Kidney (tissue), 14 donors: ENCODE results near the gene SPOCK1. TPM values are rescaled to one million over a fixed set of nuclear protein-coding genes. Genes with fewer than 3 reads are reported as not detected.

Experiments used
- DNase-seq, 5 donors: peaks; one replicate each; pipeline ENCODE4 v3.0.0-alpha.2; 2013 to 2020
- FAIRE-seq: peaks from 2 replicates; lab custom pipeline; 2012; peaks lifted over from hg19 to GRCh38; lab: Jason Lieb, UNC
- H3K27ac ChIP-seq, 2 donors: one replicate each; pipeline ENCODE4 v1.7.0; 2013; ENCODE audit warnings: low read depth in 2 of 2, low read length in 2 of 2, inconsistent platforms in 1 of 2
- H3K27me3 ChIP-seq: one replicate; pipeline ENCODE4 v1.7.1; 2013; ENCODE audit warnings: low read length, inconsistent platforms; ENCODE audit not compliant: control insufficient read depth, insufficient read depth
- H3K36me3 ChIP-seq, 3 donors: one replicate each; pipeline versions ENCODE4 v1.7.0 to v1.7.1; 2013; ENCODE audit warnings: low read length in 3 of 3, control low read depth in 1 of 3, inconsistent platforms in 1 of 3; ENCODE audit not compliant: insufficient read depth in 3 of 3, control insufficient read depth in 2 of 3
- H3K4me1 ChIP-seq, 3 donors: one replicate each; pipeline versions ENCODE4 v1.7.0 to v1.7.1; 2013; ENCODE audit warnings: low read length in 3 of 3, inconsistent platforms in 1 of 3, low read depth in 1 of 3; ENCODE audit not compliant: control insufficient read depth in 2 of 3, insufficient read depth in 2 of 3
- H3K4me3 ChIP-seq, 3 donors: one replicate each; pipeline versions ENCODE4 v1.7.0 to v1.8.1; 2013; ENCODE audit warnings: low read length in 3 of 3, control low read depth in 1 of 3, inconsistent platforms in 1 of 3
- H3K9ac ChIP-seq, 3 donors: one replicate each; pipeline versions ENCODE4 v1.7.0 to v1.7.1; 2013; ENCODE audit warnings: low read length in 3 of 3, control low read depth in 1 of 3, inconsistent platforms in 1 of 3
- H3K9me3 ChIP-seq, 3 donors: one replicate each; pipeline versions ENCODE4 v1.7.0 to v1.7.1; 2013; ENCODE audit warnings: low read length in 3 of 3, control low read depth in 1 of 3, inconsistent platforms in 1 of 3; ENCODE audit not compliant: control insufficient read depth in 2 of 3, insufficient read depth in 1 of 3
- CTCF ChIP-seq: IDR thresholded peaks from 3 replicates; pipeline ENCODE4 v1.5.1; 2012; ENCODE audit warnings: mild to moderate bottlenecking, moderate library complexity, borderline replicate concordance; ENCODE audit not compliant: insufficient read depth; ENCODE audit errors: extremely low read depth
- intact Hi-C: fragments of 100-400 bp; cut with DNase I; formaldehyde crosslinking; loops from one replicate; pipeline ENCODE4 v1.11.1; 2022
- polyA plus RNA-seq: library from polyadenylated mRNA; stranded (reverse); fragments of 350-450 nt; fragmentation: Illumina TruSeq; extraction: RNeasy Lipid Tissue Mini Kit (QIAGEN cat#74804); gene quantifications from one replicate; pipeline ENCODE4 v1.2.3, GENCODE V29; 2014; ENCODE audit warnings: low read depth, low replicate concordance; ENCODE audit not compliant: insufficient read depth
- total RNA-seq: library from RNA; stranded (reverse); fragmentation: NEBNext Ultra II Directional; extraction: Animal tissue kit (Norgen Biotek cat#: 25700); gene quantifications from one replicate; pipeline ENCODE4 v1.2.1, GENCODE V29; 2021
- donor health status: control.
- donor health status: control.
- donor health status: control.
- donor health status: control.
- donor health status: control.
- donor health status: DM: yes; HTN: yes; CAD: no.
- donor health status: Normal renal cell carcinoma (clear cell type).

Gene SPOCK1
- total and polyA plus RNA-seq, 2 donors from 2014 or later = 15.7 to 32.8 TPM

GRCh38 chr5:137070521-137070920, 428.6 kb downstream of the SPOCK1 start:
- no peak overlapping the region for H3K27ac ChIP-seq
- no peaks in the 10 kb centered on the region for H3K36me3 ChIP-seq
- H3K9me3 ChIP-seq = no peaks in the 10 kb centered on the region
- TF ChIP-seq CTCF = no peak
- no peak for FAIRE-seq
- H3K4me1 ChIP-seq = peaks cover 0 to 11% (median 7%) of the 10 kb centered on the region in 3 donors
- no peaks in the 10 kb centered on the region for H3K27me3 ChIP-seq
- intact Hi-C loops = no loop called here
- no peak for DNase-seq
- no peak overlapping the region for H3K4me3 ChIP-seq
- H3K9ac ChIP-seq = no peak overlapping the region

GRCh38 chr5:137069358-137069757, 429.8 kb downstream of the SPOCK1 start:
- peaks cover 0 to 11% (median 7%) of the 10 kb centered on the region in 3 donors for H3K4me1 ChIP-seq
- no peak for TF ChIP-seq CTCF
- H3K27ac ChIP-seq = no peak overlapping the region
- no peaks in the 10 kb centered on the region for H3K27me3 ChIP-seq
- H3K9ac ChIP-seq = no peak overlapping the region
- no peak for DNase-seq
- H3K9me3 ChIP-seq = no peaks in the 10 kb centered on the region
- no peaks in the 10 kb centered on the region for H3K36me3 ChIP-seq
- intact Hi-C loops = no loop called here
- no peak overlapping the region for H3K4me3 ChIP-seq
- no peak for FAIRE-seq

GRCh38 chr5:137061382-137061781, 437.7 kb downstream of the SPOCK1 start:
- intact Hi-C loops = no loop called here
- Histone ChIP-seq H3K9me3 (no peaks in the 10 kb centered on the region), H3K4me3 (no peak overlapping the region), H3K9ac (no peak overlapping the region), H3K27ac (no peak overlapping the region), H3K27me3 (no peaks in the 10 kb centered on the region), H3K4me1 (no peaks in the 10 kb centered on the region), H3K36me3 (no peaks in the 10 kb centered on the region)
- TF ChIP-seq CTCF = no peak
- FAIRE-seq (no peak), DNase-seq (no peak)

- Histone ChIP-seq H3K9ac (no peak overlapping the region), H3K27ac (no peak overlapping the region), H3K4me1 (no peaks in the 10 kb centered on the region), H3K4me3 (no peak overlapping the region), H3K9me3 (no peaks in the 10 kb centered on the region), H3K36me3 (no peaks in the 10 kb centered on the region), H3K27me3 (no peaks in the 10 kb centered on the region)
- TF ChIP-seq CTCF = no peak
- FAIRE-seq = no peak
- DNase-seq = no peak
- intact Hi-C loops = no loop called here
Measured at GRCh38 chr5:137058089-137058488, 441.0 kb downstream of the SPOCK1 start.
